ENCODE results near the gene CACNB2. TPM values are rescaled to one million over a fixed set of nuclear protein-coding genes. Genes with fewer than 3 reads are reported as not detected.

The CACNB2 gene
- polyA plus RNA-seq, 2 of the 4 experiments (the other 2 are of a cell fraction), result not detected

DNA sequence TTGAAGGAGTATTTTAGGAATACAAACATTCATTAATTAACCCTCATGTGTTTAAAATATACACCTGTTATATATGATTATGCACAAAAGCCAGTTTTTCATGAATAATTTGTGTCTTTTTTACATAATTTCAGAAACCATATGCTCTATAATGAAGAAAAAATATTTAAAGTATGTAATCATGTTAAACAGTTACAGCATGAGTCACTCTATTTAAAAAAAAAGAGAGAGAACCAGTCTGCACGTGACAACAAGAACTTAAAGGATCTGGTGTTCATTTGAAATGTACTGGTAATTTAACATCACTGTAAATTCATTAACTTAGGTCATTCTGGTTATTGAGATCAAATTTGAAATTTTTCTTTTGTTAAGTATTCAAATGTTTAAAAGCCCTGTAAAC, 228.5 kb downstream of the CACNB2 start:
- no peak for TF ChIP-seq NR3C1 (IDR thresholded peaks at IDR 0.05)
- TF ChIP-seq, protein P1, sequence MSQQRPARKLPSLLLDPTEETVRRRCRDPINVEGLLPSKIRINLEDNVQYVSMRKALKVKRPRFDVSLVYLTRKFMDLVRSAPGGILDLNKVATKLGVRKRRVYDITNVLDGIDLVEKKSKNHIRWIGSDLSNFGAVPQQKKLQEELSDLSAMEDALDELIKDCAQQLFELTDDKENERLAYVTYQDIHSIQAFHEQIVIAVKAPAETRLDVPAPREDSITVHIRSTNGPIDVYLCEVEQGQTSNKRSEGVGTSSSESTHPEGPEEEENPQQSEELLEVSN (IDR thresholded peaks at IDR 0.05; ENCODE audit: borderline replicate concordance, low read depth), result no peak
- no peak for TF ChIP-seq CHD2 (IDR thresholded peaks at IDR 0.05; ENCODE audit: low read length, partially characterized antibody)
- no peak for TF ChIP-seq SREBF2 (IDR thresholded peaks at IDR 0.05)
- TF ChIP-seq ZC3H11A (IDR thresholded peaks at IDR 0.05), result no peak
- no peak for TF ChIP-seq CHD4 (IDR thresholded peaks at IDR 0.05; ENCODE audit: borderline replicate concordance)
- TF ChIP-seq ZNF302 (CRISPR knock-in tag; IDR thresholded peaks at IDR 0.05), result no peak
- TF ChIP-seq BCL3 (IDR thresholded peaks at IDR 0.05), result no peak
- TF ChIP-seq USF2 (IDR thresholded peaks at IDR 0.05), result no peak
- no peak for TF ChIP-seq ATOH8 (CRISPR knock-in tag; IDR thresholded peaks at IDR 0.05; ENCODE audit: low read depth)
- TF ChIP-seq CBX2 (IDR thresholded peaks at IDR 0.05; ENCODE audit: borderline replicate concordance, low read depth), result no peak
- TF ChIP-seq FOXS1 (CRISPR knock-in tag; IDR thresholded peaks at IDR 0.05), result no peak
- TF ChIP-seq, protein P2, sequence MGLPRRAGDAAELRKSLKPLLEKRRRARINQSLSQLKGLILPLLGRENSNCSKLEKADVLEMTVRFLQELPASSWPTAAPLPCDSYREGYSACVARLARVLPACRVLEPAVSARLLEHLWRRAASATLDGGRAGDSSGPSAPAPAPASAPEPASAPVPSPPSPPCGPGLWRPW (IDR thresholded peaks at IDR 0.05), result no peak
- ATAC-seq (no peak), DNase-seq (ENCODE audit: low read depth in 1 of 2, low spot score in 1 of 2) (no peak), FAIRE-seq (no peak)
- ChIA-PET CTCF (interaction anchor here (1.2 kb wide), 1 partner anchor 14 kb away, joined by 3 read pairs; no protein-coding TSS in a partner anchor), POLR2A (no interaction called here)
- Histone ChIP-seq H3K4me3 (no peak overlapping the region), H3K4me1 (no peaks in the 10 kb centered on the region), H3K27ac (no peak overlapping the region), H3K9me3 (no peaks in the 10 kb centered on the region), H3K4me2 (no peak overlapping the region)
- whole genome bisulfite sequencing (ENCODE audit: missing lambda C conversion rate), result 15% methylated on average over 1 of the region's 1 CpG

- POLR2A ChIA-PET, result no interaction called here
- CTCF ChIA-PET, result no interaction called here
- Histone ChIP-seq H3K4me3 (no peak overlapping the region), H3K27ac (no peak overlapping the region), H3K4me1 (no peaks in the 10 kb centered on the region), H3K4me2 (no peak overlapping the region), H3K9me3 (no peaks in the 10 kb centered on the region)
- TF ChIP-seq, protein P3, sequence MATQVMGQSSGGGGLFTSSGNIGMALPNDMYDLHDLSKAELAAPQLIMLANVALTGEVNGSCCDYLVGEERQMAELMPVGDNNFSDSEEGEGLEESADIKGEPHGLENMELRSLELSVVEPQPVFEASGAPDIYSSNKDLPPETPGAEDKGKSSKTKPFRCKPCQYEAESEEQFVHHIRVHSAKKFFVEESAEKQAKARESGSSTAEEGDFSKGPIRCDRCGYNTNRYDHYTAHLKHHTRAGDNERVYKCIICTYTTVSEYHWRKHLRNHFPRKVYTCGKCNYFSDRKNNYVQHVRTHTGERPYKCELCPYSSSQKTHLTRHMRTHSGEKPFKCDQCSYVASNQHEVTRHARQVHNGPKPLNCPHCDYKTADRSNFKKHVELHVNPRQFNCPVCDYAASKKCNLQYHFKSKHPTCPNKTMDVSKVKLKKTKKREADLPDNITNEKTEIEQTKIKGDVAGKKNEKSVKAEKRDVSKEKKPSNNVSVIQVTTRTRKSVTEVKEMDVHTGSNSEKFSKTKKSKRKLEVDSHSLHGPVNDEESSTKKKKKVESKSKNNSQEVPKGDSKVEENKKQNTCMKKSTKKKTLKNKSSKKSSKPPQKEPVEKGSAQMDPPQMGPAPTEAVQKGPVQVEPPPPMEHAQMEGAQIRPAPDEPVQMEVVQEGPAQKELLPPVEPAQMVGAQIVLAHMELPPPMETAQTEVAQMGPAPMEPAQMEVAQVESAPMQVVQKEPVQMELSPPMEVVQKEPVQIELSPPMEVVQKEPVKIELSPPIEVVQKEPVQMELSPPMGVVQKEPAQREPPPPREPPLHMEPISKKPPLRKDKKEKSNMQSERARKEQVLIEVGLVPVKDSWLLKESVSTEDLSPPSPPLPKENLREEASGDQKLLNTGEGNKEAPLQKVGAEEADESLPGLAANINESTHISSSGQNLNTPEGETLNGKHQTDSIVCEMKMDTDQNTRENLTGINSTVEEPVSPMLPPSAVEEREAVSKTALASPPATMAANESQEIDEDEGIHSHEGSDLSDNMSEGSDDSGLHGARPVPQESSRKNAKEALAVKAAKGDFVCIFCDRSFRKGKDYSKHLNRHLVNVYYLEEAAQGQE (IDR thresholded peaks at IDR 0.05), result no peak
- no peak for TF ChIP-seq RAD21 (conservative IDR thresholded peaks at IDR 0.05 in 1 of 2, IDR thresholded peaks at IDR 0.05 in 1 of 2)
- no peak for TF ChIP-seq FOXS1 (CRISPR knock-in tag; IDR thresholded peaks at IDR 0.05)
- no peak for TF ChIP-seq MYC (IDR thresholded peaks at IDR 0.05; ENCODE audit: borderline replicate concordance, low read length)
- no peak for TF ChIP-seq HDAC2 (IDR thresholded peaks at IDR 0.05)
- no peak for TF ChIP-seq ATOH8 (CRISPR knock-in tag; IDR thresholded peaks at IDR 0.05; ENCODE audit: low read depth)
- no peak for TF ChIP-seq TFCP2L1 (CRISPR knock-in tag; IDR thresholded peaks at IDR 0.05)
- no peak for TF ChIP-seq RFX5 (IDR thresholded peaks at IDR 0.05)
- no peak for TF ChIP-seq USF2 (IDR thresholded peaks at IDR 0.05)
- TF ChIP-seq HEYL (CRISPR knock-in tag; IDR thresholded peaks at IDR 0.05), result no peak
- TF ChIP-seq, protein P4, sequence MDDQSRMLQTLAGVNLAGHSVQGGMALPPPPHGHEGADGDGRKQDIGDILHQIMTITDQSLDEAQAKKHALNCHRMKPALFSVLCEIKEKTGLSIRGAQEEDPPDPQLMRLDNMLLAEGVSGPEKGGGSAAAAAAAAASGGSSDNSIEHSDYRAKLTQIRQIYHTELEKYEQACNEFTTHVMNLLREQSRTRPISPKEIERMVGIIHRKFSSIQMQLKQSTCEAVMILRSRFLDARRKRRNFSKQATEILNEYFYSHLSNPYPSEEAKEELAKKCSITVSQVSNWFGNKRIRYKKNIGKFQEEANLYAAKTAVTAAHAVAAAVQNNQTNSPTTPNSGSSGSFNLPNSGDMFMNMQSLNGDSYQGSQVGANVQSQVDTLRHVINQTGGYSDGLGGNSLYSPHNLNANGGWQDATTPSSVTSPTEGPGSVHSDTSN (IDR thresholded peaks at IDR 0.05), result no peak
- TF ChIP-seq CBX8 (IDR thresholded peaks at IDR 0.05), result no peak
- no peak for TF ChIP-seq RNF2 (IDR thresholded peaks at IDR 0.05; ENCODE audit: borderline replicate concordance, low read depth)
- 71% methylated on average over 4 of the region's 4 CpGs for WGBS (ENCODE audit: missing lambda C conversion rate)
- no peak for DNase-seq (ENCODE audit: low read depth in 1 of 2, low spot score in 1 of 2)
- no peak for FAIRE-seq
- no peak for ATAC-seq
These were observed 229.7 kb downstream of the CACNB2 start for GRCh38 chr10:18369859-18370473.

Measured in A549 (cell line).